MM.1S (cell line): Measurements from ENCODE around the gene LBHD2.

Experiments used
- EZH2 ChIP-seq: fragments of 300-600 bp; sonication (generic); optimal IDR thresholded peaks from 2 replicates; pipeline ENCODE3; 2017; ENCODE audit warnings: low read depth, mild to moderate bottlenecking, antibody characterized with exemption, low read length, mixed read lengths
- EZH2phosphoT487 ChIP-seq: fragments of 300-600 bp; sonication (generic); IDR thresholded peaks from 2 replicates; pipeline ENCODE4 v1.6.1; 2018; ENCODE audit warnings: antibody characterized with exemption, low read length
- TF ChIP-seq, protein P1 (sequence below): fragments of 300-600 bp; sonication (generic); IDR thresholded peaks from 2 replicates; pipeline ENCODE4 v1.5.1; 2016; ENCODE audit warnings: antibody characterized with exemption, low read length, mixed read lengths

DNA sequence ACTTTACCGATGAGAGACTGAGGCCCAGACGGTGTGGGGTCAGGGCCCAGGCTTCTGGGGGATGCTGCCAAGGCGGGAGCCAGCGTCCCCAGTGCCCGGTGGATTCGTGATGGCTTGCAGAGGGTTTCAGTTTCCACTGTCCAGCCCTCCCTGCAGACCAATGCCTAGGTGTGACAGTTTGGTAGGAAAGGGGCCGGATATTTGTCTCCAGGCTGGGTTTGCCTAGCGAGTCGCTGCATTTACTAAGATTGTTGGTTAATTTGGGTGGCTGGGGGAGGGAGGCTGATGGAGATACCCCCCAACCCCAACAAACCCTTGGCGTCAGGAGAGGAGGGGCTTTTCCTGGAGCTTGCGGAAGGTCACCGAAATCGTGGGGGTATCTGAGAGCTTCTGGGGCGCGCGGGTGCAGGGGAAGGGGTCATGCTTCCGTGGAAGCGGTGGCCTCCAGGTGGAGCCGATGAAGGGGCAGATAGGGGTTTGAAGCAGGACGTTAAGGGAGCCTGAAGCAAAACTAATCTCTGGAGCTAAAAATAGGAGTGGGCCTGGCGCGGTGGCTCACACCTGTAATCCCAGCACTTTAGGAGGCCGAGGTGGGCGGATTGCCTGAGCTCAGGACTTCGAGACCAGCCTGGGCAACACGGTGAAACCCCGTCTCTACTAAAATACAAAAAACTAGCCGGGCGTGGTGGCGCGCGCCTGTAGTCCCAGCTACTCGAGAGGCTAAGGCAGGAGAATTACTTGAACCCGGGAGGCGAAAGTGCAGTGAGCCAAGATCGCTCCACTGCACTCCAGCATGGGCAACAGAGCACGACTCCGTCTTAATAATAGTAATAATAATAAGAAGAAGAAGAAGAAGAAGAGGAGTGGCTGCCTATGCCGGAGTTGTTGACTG is 25.6 kb upstream of the LBHD2 start:
- TF ChIP-seq, protein P1, sequence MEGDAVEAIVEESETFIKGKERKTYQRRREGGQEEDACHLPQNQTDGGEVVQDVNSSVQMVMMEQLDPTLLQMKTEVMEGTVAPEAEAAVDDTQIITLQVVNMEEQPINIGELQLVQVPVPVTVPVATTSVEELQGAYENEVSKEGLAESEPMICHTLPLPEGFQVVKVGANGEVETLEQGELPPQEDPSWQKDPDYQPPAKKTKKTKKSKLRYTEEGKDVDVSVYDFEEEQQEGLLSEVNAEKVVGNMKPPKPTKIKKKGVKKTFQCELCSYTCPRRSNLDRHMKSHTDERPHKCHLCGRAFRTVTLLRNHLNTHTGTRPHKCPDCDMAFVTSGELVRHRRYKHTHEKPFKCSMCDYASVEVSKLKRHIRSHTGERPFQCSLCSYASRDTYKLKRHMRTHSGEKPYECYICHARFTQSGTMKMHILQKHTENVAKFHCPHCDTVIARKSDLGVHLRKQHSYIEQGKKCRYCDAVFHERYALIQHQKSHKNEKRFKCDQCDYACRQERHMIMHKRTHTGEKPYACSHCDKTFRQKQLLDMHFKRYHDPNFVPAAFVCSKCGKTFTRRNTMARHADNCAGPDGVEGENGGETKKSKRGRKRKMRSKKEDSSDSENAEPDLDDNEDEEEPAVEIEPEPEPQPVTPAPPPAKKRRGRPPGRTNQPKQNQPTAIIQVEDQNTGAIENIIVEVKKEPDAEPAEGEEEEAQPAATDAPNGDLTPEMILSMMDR: no peak
- TF ChIP-seq EZH2phosphoT487 (no peak), EZH2 (no peak)
